Fibroblast of pulmonary artery (primary cell): ENCODE results near the gene GPD1L.

Experiments
- DNase-seq: peaks from one replicate; pipeline ENCODE4 v3.0.0-alpha.2; 2010; ENCODE audit warnings: low read depth
- H3K4me3 ChIP-seq: replicated peaks from 2 replicates; pipeline ENCODE4 v1.5.1; 2011; ENCODE audit warnings: low read depth, mild to moderate bottlenecking, control low read depth, low read length, moderate library complexity
- CTCF ChIP-seq: IDR thresholded peaks from 2 replicates; pipeline ENCODE4 v1.5.1; 2011; ENCODE audit warnings: mild to moderate bottlenecking, control low read depth, low read length, inconsistent platforms; ENCODE audit errors: missing control alignments

The GPD1L gene

GRCh38 chr3:32078085-32078634 lies 28.3 kb upstream of the GPD1L start:
- no peak overlapping the region for H3K4me3 ChIP-seq
- no peak for TF ChIP-seq CTCF
- DNase-seq: no peak

DNA sequence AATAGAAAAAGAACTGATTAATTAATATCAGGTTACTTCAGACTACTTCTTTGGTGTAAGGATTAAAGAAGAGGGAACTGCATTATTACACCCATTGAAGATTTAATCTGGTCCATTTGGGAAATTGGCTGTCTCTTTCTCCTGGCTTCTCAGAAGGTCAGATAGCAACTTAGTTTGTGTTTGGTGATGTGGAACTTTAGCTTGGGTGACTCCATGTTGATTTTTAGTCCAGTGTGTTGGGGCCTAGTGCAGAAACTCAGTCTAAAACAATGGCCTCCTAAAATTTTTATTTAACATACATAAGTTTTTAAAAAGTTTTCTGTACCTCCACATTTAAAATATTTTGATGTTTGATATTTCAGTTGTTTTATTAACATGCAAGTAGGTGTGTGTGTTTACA lies 27.6 kb upstream of the GPD1L start:
- no peak for TF ChIP-seq CTCF
- DNase-seq: no peak
- no peak overlapping the region for H3K4me3 ChIP-seq

- no peak overlapping the region for H3K4me3 ChIP-seq
- no peak for TF ChIP-seq CTCF
- no peak for DNase-seq
Measured at GRCh38 chr3:32082721-32083120, 23.7 kb upstream of the GPD1L start.

GRCh38 chr3:32083702-32084270 lies 22.6 kb upstream of the GPD1L start:
- H3K4me3 ChIP-seq: no peak overlapping the region
- DNase-seq: no peak
- TF ChIP-seq CTCF: no peak

GRCh38 chr3:32084870-32085269 lies 21.6 kb upstream of the GPD1L start:
- no peak for TF ChIP-seq CTCF
- H3K4me3 ChIP-seq: no peak overlapping the region
- DNase-seq: no peak

DNA sequence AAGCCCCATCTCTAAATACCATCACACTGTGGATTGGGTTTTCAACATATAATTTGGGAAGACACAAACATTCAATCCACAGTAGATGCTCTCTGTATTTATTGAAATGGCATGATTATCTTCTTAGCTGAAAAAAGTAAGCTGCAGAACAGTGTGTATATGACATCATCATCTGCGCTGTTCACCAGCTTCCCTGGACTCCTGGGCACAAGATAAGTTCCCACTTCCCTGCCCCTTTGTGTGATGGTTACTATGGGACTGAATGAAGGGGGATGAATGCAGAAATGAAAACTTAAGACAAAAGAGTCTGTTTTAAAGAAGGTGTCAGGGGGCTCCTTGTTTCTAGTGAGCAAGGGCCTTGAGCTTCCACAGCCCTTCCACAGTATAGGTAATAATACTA lies 20.0 kb upstream of the GPD1L start:
- no peak for TF ChIP-seq CTCF
- DNase-seq: no peak

DNA sequence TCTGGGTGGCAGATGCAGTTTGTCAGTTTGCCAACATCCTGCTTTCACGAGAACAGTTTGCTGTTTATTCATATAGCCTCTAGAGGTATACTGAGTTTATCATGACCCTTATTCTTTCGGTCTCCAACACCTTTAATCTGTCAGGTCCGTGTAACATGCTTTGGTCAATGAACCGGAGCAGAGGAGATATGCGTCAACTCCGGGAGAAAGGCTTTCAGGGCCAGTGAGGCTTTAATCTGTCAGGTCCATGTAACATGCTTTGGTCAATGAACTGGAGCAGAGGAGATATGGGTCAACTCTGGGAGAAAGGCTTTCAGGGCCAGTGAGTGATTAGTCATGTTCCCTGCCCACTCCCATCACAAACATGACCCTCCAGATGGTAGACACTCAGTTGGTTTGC lies 16.9 kb upstream of the GPD1L start:
- H3K4me3 ChIP-seq: no peak overlapping the region
- no peak for DNase-seq
- TF ChIP-seq CTCF: no peak

More for the DNA sequence above, 20.0 kb upstream of the GPD1L start:
- H3K4me3 ChIP-seq: no peak overlapping the region
